Measurements from ENCODE around the gene ADARB2. TPM values are rescaled to one million over a fixed set of nuclear protein-coding genes. Genes with fewer than 3 reads are reported as not detected.

The ADARB2 gene
- total RNA-seq, 4 donors from 2014 or later, result 0.32 to 1.6 (median 0.80) TPM

DNA sequence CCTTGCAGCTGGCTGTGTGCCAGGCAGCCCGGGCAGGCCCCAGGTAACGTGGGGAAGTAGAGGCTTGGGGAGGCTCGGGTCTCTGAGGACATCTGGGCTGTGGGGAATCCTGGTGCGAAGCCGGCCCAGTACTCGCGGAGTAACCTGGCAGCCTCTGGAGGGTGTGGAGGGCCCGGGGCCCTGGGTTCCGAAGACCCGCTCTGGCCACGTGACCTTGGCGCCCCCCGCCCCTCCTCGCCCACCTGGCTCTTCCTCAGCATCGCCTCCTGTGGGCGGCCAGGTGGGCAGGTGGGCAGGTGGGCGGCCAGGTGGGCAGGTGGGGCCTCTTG is 538.0 kb downstream of the ADARB2 start:
- Histone ChIP-seq H3K27ac (no peak overlapping the region), H3K9me3 (no peaks in the 10 kb centered on the region), H3K27me3 (peaks cover 9% of the 10 kb centered on the region), H3K4me1 (no peaks in the 10 kb centered on the region), H3K36me3 (no peaks in the 10 kb centered on the region), H3K4me3 (no peak overlapping the region)
- 94% methylated on average over 9 of the region's 17 CpGs for WGBS
- DNase-seq (ENCODE audit: low spot score in 2 of 2), result peak; percentile 41 to 69
- TF ChIP-seq EP300 (IDR thresholded peaks at IDR 0.05) (no peak), POLR2A (IDR thresholded peaks at IDR 0.05) (no peak), POLR2AphosphoS5 (IDR thresholded peaks at IDR 0.05) (no peak)
- TF ChIP-seq, protein P1, sequence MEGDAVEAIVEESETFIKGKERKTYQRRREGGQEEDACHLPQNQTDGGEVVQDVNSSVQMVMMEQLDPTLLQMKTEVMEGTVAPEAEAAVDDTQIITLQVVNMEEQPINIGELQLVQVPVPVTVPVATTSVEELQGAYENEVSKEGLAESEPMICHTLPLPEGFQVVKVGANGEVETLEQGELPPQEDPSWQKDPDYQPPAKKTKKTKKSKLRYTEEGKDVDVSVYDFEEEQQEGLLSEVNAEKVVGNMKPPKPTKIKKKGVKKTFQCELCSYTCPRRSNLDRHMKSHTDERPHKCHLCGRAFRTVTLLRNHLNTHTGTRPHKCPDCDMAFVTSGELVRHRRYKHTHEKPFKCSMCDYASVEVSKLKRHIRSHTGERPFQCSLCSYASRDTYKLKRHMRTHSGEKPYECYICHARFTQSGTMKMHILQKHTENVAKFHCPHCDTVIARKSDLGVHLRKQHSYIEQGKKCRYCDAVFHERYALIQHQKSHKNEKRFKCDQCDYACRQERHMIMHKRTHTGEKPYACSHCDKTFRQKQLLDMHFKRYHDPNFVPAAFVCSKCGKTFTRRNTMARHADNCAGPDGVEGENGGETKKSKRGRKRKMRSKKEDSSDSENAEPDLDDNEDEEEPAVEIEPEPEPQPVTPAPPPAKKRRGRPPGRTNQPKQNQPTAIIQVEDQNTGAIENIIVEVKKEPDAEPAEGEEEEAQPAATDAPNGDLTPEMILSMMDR (IDR thresholded peaks at IDR 0.05), result no peak

DNA sequence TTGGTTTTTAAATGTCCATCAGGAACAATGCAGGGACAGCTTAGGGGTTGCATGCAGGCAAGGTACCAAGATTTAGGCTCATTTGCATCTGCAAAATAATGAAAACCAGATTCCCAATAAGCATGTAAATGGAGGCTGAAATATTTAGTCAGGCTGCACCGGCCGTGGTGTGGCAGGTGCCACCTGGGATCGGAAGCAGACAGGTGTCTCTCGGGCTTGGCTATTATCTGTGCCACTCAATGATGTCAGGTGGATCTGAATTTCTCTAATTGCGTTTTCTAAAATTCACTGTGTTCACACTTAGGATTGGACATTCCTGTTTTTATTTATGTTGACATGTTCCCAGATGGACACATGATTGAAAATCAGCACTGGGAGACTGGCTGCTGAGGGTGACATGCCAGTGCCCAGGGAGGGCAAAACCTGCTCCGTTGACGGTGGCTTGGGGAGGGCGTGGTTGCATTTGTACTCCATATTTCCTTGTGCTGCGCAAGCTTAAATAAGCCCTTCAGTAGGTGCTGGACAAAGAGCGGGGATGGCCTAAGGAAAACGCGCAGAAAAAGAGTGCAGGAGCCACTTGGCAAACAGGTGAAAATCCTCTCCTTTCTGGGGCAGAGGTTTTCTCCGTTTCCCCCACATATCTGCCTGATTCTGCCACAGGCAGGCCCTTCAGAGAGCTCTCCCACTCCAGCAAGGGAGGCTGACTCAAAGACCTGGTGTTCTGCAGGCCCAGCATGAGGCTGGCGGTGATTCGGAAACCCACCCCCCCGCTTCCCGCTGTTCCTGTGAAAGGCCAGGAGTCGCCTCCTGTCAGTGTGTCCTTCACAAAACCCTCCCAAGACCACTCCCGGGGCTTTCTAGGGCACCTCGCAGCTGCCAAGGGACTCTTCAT is 538.6 kb downstream of the ADARB2 start:
- peak in 1 of 2 donors; percentile 69 for DNase-seq (ENCODE audit: low spot score in 2 of 2)
- 80% methylated on average over 15 of the region's 20 CpGs for WGBS
- Histone ChIP-seq H3K4me3 (no peak overlapping the region), H3K27me3 (peaks cover 9% of the 10 kb centered on the region), H3K27ac (no peak overlapping the region), H3K36me3 (no peaks in the 10 kb centered on the region), H3K9me3 (no peaks in the 10 kb centered on the region), H3K4me1 (no peaks in the 10 kb centered on the region)
- no peak for TF ChIP-seq POLR2A (IDR thresholded peaks at IDR 0.05)

DNA sequence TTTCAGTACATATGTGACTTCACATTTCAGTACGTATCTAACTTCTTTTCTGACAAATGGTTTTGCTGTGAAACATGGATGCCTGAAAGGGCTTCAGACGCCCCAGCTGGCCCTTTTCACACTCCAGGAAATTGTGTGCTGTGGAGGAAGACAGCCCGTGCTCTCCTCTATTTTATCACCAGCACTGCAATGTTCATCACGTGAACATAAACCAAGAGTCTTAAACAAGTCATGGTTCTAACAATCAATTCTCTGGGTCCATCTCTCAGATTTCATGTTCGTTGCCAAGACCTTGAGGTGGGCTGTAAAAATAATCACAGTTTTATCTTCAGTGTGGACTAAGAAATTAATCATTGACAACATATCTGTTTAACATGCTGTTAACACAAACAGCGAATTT is 539.9 kb downstream of the ADARB2 start:
- H3K9me3 ChIP-seq, result no peaks in the 10 kb centered on the region
- TF ChIP-seq POLR2AphosphoS5 (IDR thresholded peaks at IDR 0.05) (no peak), EP300 (IDR thresholded peaks at IDR 0.05) (no peak), POLR2A (IDR thresholded peaks at IDR 0.05) (no peak)
- TF ChIP-seq, protein P1 (IDR thresholded peaks at IDR 0.05), result no peak
- no peaks in the 10 kb centered on the region for H3K4me1 ChIP-seq
- peak in 1 of 2 donors; percentile 1 for DNase-seq (ENCODE audit: low spot score in 2 of 2)
- WGBS, result 58% methylated on average over 6 of the region's 6 CpGs
- H3K27me3 ChIP-seq, result peaks cover 9% of the 10 kb centered on the region
- no peaks in the 10 kb centered on the region for H3K36me3 ChIP-seq
- no peak overlapping the region for H3K27ac ChIP-seq
- H3K4me3 ChIP-seq, result no peak overlapping the region

DNA sequence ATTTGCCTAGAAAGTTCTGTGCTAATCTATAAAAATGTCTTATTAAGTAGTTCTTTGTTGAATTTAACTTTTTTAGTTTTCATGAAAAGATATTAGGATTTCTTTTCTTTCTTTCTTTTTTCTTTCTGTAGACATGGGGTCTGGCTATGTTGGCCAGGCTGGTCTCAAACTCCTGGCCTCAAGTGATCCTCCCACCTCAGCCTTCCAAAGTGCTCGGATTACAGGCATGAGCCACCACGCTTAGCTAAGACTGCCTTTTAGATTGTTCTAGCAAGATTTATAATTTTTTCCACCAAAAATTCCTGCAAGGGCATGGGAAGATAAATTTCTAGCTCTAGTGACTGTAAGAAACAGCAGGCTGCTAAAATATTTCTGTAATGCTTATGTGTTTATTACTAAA is 540.7 kb downstream of the ADARB2 start:
- no peak for DNase-seq (ENCODE audit: low spot score in 2 of 2)
- peaks cover 9% of the 10 kb centered on the region for H3K27me3 ChIP-seq
- no peaks in the 10 kb centered on the region for H3K4me1 ChIP-seq
- TF ChIP-seq EP300 (IDR thresholded peaks at IDR 0.05), result no peak
- TF ChIP-seq, protein P1 (IDR thresholded peaks at IDR 0.05), result no peak
- no peak for TF ChIP-seq POLR2A (IDR thresholded peaks at IDR 0.05)
- no peak for TF ChIP-seq POLR2AphosphoS5 (IDR thresholded peaks at IDR 0.05)
- WGBS, result 74% methylated on average over 2 of the region's 2 CpGs
- H3K9me3 ChIP-seq, result no peaks in the 10 kb centered on the region
- no peak overlapping the region for H3K4me3 ChIP-seq
- H3K36me3 ChIP-seq, result no peaks in the 10 kb centered on the region
- no peak overlapping the region for H3K27ac ChIP-seq

DNA sequence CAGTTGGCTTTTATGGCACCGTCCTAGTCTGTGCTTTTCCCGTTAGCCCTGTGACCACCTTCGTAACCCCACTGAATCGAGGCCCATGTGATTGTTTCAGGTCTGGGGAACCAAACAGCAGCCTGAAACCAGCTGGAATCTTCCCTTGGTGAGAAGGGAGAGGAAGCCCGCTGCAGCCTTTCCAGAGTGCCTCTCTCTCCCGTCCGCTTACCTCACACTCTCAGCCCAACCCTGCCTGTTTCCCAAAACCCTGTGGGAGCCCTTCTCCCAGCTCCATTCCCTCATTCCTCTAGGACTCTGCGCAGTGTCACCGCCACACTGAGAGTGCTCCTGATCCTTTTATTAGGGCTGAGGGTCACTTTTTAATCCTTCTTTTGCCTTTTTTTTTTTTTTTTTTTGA is 541.5 kb downstream of the ADARB2 start:
- H3K4me1 ChIP-seq, result no peaks in the 10 kb centered on the region
- no peaks in the 10 kb centered on the region for H3K36me3 ChIP-seq
- H3K27me3 ChIP-seq, result peaks cover 12% of the 10 kb centered on the region
- no peaks in the 10 kb centered on the region for H3K9me3 ChIP-seq
- TF ChIP-seq, protein P1 (IDR thresholded peaks at IDR 0.05), result no peak
- TF ChIP-seq POLR2A (IDR thresholded peaks at IDR 0.05), result no peak
- no peak for TF ChIP-seq POLR2AphosphoS5 (IDR thresholded peaks at IDR 0.05)
- no peak for TF ChIP-seq EP300 (IDR thresholded peaks at IDR 0.05)
- no peak overlapping the region for H3K4me3 ChIP-seq
- H3K27ac ChIP-seq, result no peak overlapping the region
- 61% methylated on average over 9 of the region's 9 CpGs for WGBS
- peak; percentile 32 to 52 for DNase-seq (ENCODE audit: low spot score in 2 of 2)

Data from suprapubic skin (tissue), 4 donors.